Liver (tissue), 9 donors: Measurements from ENCODE around the gene MSI2. TPM values are rescaled to one million over a fixed set of nuclear protein-coding genes. Genes with fewer than 3 reads are reported as not detected.

Experiments used
- DNase-seq: peaks from one replicate; pipeline ENCODE4 v3.0.0-alpha.2; 2017; ENCODE audit warnings: low spot score
- H3K27ac ChIP-seq, 2 donors: one replicate each; pipeline ENCODE4 v1.7.0; 2013; ENCODE audit warnings: inconsistent platforms in 2 of 2, low read length in 2 of 2, control low read depth in 1 of 2, low read depth in 1 of 2, mild to moderate bottlenecking in 1 of 2
- H3K27me3 ChIP-seq, 4 donors: one replicate each; pipeline versions ENCODE4 v1.6.1 to v1.7.0; 2013; ENCODE audit warnings: low read length in 3 of 4, inconsistent platforms in 1 of 4, mild to moderate bottlenecking in 1 of 4, moderate library complexity in 1 of 4; ENCODE audit not compliant: control insufficient read depth in 4 of 4, insufficient read depth in 4 of 4
- H3K36me3 ChIP-seq, 4 donors: one replicate each; pipeline versions ENCODE4 v1.6.1 to v1.7.0; 2013; ENCODE audit warnings: low read length in 3 of 4, mild to moderate bottlenecking in 3 of 4, low read depth in 1 of 4, moderate library complexity in 1 of 4; ENCODE audit not compliant: control insufficient read depth in 4 of 4, insufficient read depth in 3 of 4
- H3K4me1 ChIP-seq, 4 donors: one replicate each; pipeline versions ENCODE4 v1.6.1 to v1.7.0; 2013; ENCODE audit warnings: low read length in 3 of 4, mild to moderate bottlenecking in 3 of 4, moderate library complexity in 1 of 4; ENCODE audit not compliant: control insufficient read depth in 4 of 4, insufficient read depth in 4 of 4
- H3K4me3 ChIP-seq, 3 donors: one replicate each; pipeline versions ENCODE4 v1.6.1 to v1.7.0; 2013; ENCODE audit warnings: low read length in 3 of 3, control low read depth in 1 of 3, low read depth in 1 of 3, mild to moderate bottlenecking in 1 of 3
- H3K9ac ChIP-seq, 2 donors: one replicate each; pipeline ENCODE4 v1.7.0; 2013; ENCODE audit warnings: low read length in 2 of 2, mild to moderate bottlenecking in 2 of 2, moderate library complexity in 2 of 2, control low read depth in 1 of 2, low read depth in 1 of 2
- H3K9me3 ChIP-seq, 4 donors: one replicate each; pipeline versions ENCODE4 v1.6.1 to v1.7.0; 2013; ENCODE audit warnings: low read length in 3 of 4; ENCODE audit not compliant: control insufficient read depth in 4 of 4
- CTCF ChIP-seq: fragments of 150-350 bp; IDR thresholded peaks from 2 replicates; pipeline ENCODE4 v1.5.1; 2017; ENCODE audit warnings: improper control_type of control experiment, low read depth, low read length; ENCODE audit not compliant: missing input control
- EGR1 ChIP-seq, 2 donors: IDR thresholded peaks; 2 replicates each; pipeline ENCODE4 v1.6.1; 2016 to 2018; ENCODE audit warnings: antibody characterized with exemption in 2 of 2, low read depth in 2 of 2
- FOXA1 ChIP-seq: IDR thresholded peaks from 2 replicates; pipeline ENCODE4 v1.6.1; 2016; ENCODE audit warnings: antibody characterized with exemption
- FOXA2 ChIP-seq: IDR thresholded peaks from 2 replicates; pipeline ENCODE4 v1.6.1; 2016; ENCODE audit warnings: antibody characterized with exemption
- GABPA ChIP-seq, 2 donors: IDR thresholded peaks in 1 of 2; conservative IDR thresholded peaks in 1 of 2; 2 replicates each; pipeline ENCODE4 v1.6.1; 2016; ENCODE audit warnings: antibody characterized with exemption in 2 of 2, mild to moderate bottlenecking in 1 of 2, moderate library complexity in 1 of 2
- HNF4A ChIP-seq, 2 donors: conservative IDR thresholded peaks; 2 replicates each; pipeline ENCODE4 v1.6.1; 2016; ENCODE audit warnings: antibody characterized with exemption in 2 of 2, mild to moderate bottlenecking in 2 of 2
- HNF4G ChIP-seq: IDR thresholded peaks from 2 replicates; pipeline ENCODE4 v1.6.1; 2016; ENCODE audit warnings: antibody characterized with exemption
- JUND ChIP-seq, 2 donors: IDR thresholded peaks; 2 replicates each; pipeline ENCODE4 v1.6.1; 2016; ENCODE audit warnings: antibody characterized with exemption in 2 of 2
- NR2F2 ChIP-seq: IDR thresholded peaks from 2 replicates; pipeline ENCODE4 v1.6.1; 2016; ENCODE audit warnings: antibody characterized with exemption
- RAD21 ChIP-seq, 2 donors: IDR thresholded peaks; 2 replicates each; pipeline ENCODE4 v1.6.1; 2016; ENCODE audit warnings: antibody characterized with exemption in 2 of 2, mild to moderate bottlenecking in 2 of 2
- RXRA ChIP-seq, 2 donors: IDR thresholded peaks; 2 replicates each; pipeline ENCODE4 v1.6.1; 2017 to 2018; ENCODE audit warnings: antibody characterized with exemption in 2 of 2, mild to moderate bottlenecking in 1 of 2
- SP1 ChIP-seq: IDR thresholded peaks from 2 replicates; pipeline ENCODE4 v1.6.1; 2018; ENCODE audit warnings: antibody characterized with exemption, mild to moderate bottlenecking
- TAF1 ChIP-seq: conservative IDR thresholded peaks from 2 replicates; pipeline ENCODE4 v1.6.1; 2016; ENCODE audit warnings: antibody characterized with exemption, mild to moderate bottlenecking
- YY1 ChIP-seq: IDR thresholded peaks from 2 replicates; pipeline ENCODE4 v1.6.1; 2016; ENCODE audit warnings: antibody characterized with exemption, mild to moderate bottlenecking
- ZBTB33 ChIP-seq: IDR thresholded peaks from 2 replicates; pipeline ENCODE4 v1.6.1; 2016; ENCODE audit warnings: antibody characterized with exemption
- WGBS: extraction: QIAGEN DNeasy Blood & Tissue Kit; methylation state at CpG from one replicate; pipeline ENCODE4 v1.1.7; 2013; 5-methylcytosine and 5-hydroxymethylcytosine counted together
- polyA plus RNA-seq, 2 donors: library from polyadenylated mRNA; stranded (reverse) in 1 of 2; unstranded in 1 of 2; fragments of 200-250 nt in 1 of 2; fragments of >200 nt in 1 of 2; fragmentation: Nextera tagmentation in 1 of 2; extraction: Ambion mirVana in 1 of 2; gene quantifications; one replicate each; pipeline versions ENCODE4 v1.2.1 to v1.2.3, GENCODE V29; 2013 to 2015
- total RNA-seq, 2 donors: library from RNA; depleted of rRNA; stranded (reverse); fragments of >200 nt; gene quantifications; one replicate each; pipeline ENCODE4 v1.2.3, GENCODE V29; 2014
- TF ChIP-seq, protein P1 (sequence below): IDR thresholded peaks from 2 replicates; pipeline ENCODE4 v1.6.1; 2016; ENCODE audit warnings: antibody characterized with exemption
- TF ChIP-seq, protein P2 (sequence below): IDR thresholded peaks from 2 replicates; pipeline ENCODE4 v1.6.1; 2016; ENCODE audit warnings: antibody characterized with exemption, mild to moderate bottlenecking
- TF ChIP-seq, protein P3 (sequence below): IDR thresholded peaks from 2 replicates; pipeline ENCODE4 v1.6.1; 2016; ENCODE audit warnings: antibody characterized with exemption
- donor health status: healthy.
- donor health status: healthy.
- donor health status: healthy.
- donor health status: healthy.
- donor health status: healthy.

The MSI2 gene
- total and polyA plus RNA-seq, 4 donors = 5.7 to 15.6 (median 9.2) TPM

GRCh38 chr17:57732062-57732461 lies 475.7 kb downstream of the MSI2 start:
- Histone ChIP-seq H3K4me1 (peaks cover 0 to 10% (median 3%) of the 10 kb centered on the region in 4 donors), H3K4me3 (no peak overlapping the region), H3K27me3 (no peaks in the 10 kb centered on the region), H3K27ac (no peak overlapping the region), H3K36me3 (no peaks in the 10 kb centered on the region), H3K9ac (no peak overlapping the region), H3K9me3 (no peaks in the 10 kb centered on the region)
- 58% methylated on average over 3 of the region's 3 CpGs for WGBS
- peak; percentile 80 to 88 for TF ChIP-seq HNF4A (conservative IDR thresholded peaks at IDR 0.05)
- TF ChIP-seq, protein P1, sequence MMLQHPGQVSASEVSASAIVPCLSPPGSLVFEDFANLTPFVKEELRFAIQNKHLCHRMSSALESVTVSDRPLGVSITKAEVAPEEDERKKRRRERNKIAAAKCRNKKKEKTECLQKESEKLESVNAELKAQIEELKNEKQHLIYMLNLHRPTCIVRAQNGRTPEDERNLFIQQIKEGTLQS = no peak
- peak; percentile 49 to 73 for TF ChIP-seq RXRA (IDR thresholded peaks at IDR 0.05)
- TF ChIP-seq, protein P2, sequence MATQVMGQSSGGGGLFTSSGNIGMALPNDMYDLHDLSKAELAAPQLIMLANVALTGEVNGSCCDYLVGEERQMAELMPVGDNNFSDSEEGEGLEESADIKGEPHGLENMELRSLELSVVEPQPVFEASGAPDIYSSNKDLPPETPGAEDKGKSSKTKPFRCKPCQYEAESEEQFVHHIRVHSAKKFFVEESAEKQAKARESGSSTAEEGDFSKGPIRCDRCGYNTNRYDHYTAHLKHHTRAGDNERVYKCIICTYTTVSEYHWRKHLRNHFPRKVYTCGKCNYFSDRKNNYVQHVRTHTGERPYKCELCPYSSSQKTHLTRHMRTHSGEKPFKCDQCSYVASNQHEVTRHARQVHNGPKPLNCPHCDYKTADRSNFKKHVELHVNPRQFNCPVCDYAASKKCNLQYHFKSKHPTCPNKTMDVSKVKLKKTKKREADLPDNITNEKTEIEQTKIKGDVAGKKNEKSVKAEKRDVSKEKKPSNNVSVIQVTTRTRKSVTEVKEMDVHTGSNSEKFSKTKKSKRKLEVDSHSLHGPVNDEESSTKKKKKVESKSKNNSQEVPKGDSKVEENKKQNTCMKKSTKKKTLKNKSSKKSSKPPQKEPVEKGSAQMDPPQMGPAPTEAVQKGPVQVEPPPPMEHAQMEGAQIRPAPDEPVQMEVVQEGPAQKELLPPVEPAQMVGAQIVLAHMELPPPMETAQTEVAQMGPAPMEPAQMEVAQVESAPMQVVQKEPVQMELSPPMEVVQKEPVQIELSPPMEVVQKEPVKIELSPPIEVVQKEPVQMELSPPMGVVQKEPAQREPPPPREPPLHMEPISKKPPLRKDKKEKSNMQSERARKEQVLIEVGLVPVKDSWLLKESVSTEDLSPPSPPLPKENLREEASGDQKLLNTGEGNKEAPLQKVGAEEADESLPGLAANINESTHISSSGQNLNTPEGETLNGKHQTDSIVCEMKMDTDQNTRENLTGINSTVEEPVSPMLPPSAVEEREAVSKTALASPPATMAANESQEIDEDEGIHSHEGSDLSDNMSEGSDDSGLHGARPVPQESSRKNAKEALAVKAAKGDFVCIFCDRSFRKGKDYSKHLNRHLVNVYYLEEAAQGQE = no peak
- TF ChIP-seq TAF1 = no peak
- TF ChIP-seq GABPA (IDR thresholded peaks at IDR 0.05 in 1 of 2, conservative IDR thresholded peaks at IDR 0.05 in 1 of 2) = no peak
- TF ChIP-seq HNF4G = peak; percentile 63
- no peak for TF ChIP-seq NR2F2
- peak; percentile 16 for TF ChIP-seq FOXA2
- no peak for TF ChIP-seq FOXA1
- TF ChIP-seq ZBTB33 = no peak
- no peak for TF ChIP-seq CTCF
- TF ChIP-seq RAD21 (IDR thresholded peaks at IDR 0.05) = peak in 1 of 2 donors; percentile 12
- peak; percentile 62 for TF ChIP-seq SP1
- TF ChIP-seq YY1 = no peak
- no peak for TF ChIP-seq EGR1 (IDR thresholded peaks at IDR 0.05; ENCODE audit: low read depth in 2 of 2)
- TF ChIP-seq, protein P3, sequence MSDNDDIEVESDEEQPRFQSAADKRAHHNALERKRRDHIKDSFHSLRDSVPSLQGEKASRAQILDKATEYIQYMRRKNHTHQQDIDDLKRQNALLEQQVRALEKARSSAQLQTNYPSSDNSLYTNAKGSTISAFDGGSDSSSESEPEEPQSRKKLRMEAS = no peak
- TF ChIP-seq JUND (IDR thresholded peaks at IDR 0.05) = no peak
- no peak for DNase-seq
